ENCODE results near the gene MFRP.

The MFRP gene

DNA sequence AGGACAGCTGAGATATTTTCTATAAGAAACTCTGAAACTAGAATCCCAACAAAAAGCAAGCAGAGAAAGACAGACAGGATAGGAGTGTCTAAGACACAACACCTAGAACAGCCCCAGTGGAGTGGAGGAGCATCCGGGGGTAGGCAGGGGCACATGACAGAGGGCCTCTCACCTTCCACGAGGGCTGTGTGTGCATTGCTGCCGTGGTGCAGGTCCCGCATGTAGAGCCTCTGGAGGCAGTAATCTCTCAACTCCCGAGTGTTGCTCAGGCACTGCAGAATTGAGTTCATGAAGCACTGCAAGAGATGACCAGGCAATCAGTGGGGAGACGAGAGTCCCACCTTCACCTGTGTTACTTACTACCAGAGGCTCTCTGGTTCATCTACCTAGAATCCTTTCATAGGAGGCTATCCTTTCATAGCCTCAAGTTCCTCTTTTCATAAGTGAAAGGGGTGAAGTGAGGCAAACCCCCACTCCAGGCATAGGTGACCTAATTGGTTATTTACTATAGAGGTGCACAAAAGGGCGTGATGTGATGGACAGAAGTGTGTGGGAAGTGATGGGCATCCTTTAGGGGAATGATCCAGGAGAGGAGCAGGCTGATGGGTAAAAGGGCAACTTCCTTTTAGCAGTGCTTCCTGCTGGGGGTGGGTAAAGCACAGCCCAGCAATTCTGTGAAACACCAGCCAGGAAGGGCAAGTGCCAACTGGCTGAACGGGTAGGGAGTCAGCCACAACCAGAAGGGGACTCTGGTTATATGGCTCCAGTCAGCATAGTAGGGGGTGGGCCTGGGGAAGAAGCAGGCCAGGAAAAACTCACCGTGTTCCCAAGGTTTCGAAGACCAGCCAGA is 13.1 kb upstream of the MFRP start:
- DNase-seq (ENCODE audit: low read depth in 2 of 2): no peak

DNA sequence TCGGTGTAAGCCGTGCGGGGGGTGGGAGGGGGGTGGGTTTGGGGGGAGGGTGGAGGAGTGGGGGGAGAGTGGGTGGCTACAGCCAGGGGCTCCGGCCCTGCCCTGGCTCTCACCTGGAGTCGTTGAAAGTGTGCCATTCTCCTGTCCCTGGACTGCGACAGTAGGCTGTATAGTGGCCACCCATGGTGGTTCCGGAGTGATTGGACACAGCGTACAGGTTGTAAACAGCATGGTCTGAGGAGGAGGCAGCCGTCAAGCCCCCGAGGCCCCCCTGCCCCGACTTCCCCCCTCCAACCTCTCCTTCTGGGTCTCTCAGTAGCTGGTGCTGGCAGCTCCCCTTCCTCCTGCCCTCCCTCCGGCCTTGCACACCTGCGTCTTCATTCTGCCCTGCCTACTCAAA is 10.6 kb upstream of the MFRP start:
- no peak for DNase-seq (ENCODE audit: low read depth in 2 of 2)

DNA sequence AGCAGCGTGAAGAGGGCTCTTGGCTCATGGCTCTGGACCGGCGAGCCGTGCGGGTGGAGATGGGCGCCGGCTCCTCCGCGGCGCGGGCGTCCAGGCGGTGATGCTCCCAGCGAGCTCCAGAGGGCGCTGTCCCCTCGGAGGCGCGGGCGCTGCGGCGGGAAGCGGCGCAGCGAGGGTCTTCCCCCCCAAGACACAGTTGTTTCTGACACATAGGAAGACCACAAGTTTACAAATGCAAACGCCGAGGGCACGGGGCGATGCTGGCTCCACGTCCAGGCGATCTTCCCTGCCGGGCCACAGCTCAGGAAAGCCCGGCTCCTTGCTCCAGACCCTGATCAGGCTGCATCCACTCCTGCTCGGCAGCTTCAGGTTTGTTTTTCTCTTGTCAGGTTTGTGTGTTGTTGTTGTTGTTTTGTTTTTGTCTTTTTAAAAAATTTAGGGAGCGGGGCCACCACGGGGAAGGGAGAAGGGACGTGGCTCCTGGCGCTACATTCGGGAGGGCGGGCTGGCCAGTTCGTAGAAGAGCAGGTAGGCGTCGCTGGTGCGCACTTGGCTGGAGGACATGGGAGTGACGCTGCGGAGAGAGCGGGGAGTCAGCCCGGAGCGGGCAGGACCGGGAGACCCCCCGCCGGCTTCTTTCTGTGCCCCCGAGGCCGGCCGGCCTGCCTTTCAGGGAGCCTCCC is 10.0 kb upstream of the MFRP start:
- no peak for DNase-seq (ENCODE audit: low read depth in 2 of 2)

DNA sequence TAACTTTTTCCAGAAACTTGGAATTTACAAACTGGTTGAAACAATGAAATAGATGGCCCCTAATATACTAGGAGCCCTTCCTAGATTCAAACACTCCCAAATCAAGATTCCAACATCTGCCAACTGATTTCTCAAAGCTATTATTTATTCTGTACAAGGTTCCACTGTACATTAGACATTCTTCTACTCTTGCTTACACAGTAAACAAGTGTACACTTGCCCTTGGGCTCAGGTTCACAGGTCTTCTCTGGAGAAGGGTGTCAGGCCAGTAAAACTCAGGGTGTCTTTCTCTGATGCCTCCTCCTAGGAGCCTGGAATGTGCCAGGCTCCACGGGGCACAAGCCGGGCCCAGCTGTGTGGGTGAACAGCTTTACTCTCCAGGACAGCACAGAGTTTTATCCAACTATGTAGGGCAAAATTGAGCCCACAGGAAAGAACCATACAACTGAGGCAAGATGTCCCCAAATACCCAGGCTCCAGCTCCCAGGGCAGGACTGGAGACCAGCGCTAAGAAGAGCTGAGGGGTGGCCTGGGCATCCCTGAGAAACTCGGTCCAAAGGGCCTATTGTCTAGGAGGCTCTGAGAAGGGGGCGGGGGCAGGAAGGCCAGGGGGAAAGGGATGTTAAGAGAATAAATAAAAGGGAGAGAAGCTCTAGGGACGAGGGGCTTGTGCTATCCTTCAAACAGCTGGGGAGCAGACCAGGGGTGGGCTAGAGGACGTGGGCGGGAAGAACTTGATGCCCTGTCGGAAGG is 8.8 kb upstream of the MFRP start:
- no peak for DNase-seq (ENCODE audit: low read depth in 2 of 2)

DNA sequence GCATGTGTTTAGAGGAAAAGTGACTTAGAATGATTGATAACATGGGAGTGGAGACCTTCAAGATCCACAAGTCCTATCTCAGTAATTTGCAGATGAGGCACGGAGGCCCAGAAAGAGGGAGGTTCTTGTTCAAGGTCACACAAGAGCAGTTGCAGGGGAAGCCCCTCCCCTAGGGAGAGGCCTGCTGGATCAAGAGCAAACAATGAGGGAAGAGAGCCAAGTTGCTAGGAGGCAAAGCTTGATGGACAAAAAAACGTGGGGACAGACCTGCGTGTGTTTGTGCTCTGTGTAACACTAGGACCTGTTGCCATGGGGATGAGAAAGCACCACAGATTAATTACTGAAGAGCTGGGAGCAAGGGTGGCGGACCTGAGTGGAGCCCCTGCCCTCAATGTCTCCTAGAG is 6.4 kb upstream of the MFRP start:
- DNase-seq (ENCODE audit: low read depth in 2 of 2): no peak

DNA sequence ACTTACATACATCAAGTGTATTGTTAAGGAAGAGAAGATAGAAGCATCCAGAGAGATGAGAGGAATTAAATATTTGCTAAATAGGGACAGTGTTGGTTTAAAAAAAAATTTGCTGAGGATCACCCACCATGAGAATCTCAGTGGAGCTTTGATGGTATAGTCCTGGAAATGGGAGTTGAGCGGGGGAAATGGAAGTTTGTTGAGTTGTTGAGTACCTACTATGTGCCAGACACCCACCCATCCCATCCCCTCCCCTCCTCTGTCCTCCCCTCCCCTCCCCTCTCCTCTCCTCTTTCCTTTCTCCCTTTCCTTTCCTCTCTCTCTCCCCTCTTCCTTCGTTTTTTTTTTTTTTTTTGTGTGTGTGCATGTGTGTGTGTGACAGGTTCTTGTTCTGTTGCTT is 4.7 kb upstream of the MFRP start:
- no peak for DNase-seq (ENCODE audit: low read depth in 2 of 2)

DNA sequence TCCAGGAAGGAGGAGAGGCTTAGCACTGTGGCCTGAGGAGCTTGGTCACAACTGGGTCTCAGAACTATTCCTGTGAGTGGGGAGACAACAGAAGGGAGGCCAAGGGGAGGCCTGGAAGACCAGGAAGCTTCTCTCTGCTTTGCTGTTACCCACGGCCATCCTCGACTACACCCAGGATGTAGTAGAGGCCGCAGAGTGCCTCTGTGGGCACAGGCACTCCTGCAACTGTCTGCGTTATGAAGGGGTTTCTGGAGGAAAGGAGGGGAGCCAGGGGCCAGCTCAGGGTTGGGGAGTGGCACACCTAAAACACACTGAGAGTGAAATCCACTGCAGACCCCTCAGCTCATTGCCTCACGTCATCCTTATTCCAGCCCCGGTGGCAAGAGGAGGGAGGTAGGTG is 3.8 kb upstream of the MFRP start:
- no peak for DNase-seq (ENCODE audit: low read depth in 2 of 2)

DNA sequence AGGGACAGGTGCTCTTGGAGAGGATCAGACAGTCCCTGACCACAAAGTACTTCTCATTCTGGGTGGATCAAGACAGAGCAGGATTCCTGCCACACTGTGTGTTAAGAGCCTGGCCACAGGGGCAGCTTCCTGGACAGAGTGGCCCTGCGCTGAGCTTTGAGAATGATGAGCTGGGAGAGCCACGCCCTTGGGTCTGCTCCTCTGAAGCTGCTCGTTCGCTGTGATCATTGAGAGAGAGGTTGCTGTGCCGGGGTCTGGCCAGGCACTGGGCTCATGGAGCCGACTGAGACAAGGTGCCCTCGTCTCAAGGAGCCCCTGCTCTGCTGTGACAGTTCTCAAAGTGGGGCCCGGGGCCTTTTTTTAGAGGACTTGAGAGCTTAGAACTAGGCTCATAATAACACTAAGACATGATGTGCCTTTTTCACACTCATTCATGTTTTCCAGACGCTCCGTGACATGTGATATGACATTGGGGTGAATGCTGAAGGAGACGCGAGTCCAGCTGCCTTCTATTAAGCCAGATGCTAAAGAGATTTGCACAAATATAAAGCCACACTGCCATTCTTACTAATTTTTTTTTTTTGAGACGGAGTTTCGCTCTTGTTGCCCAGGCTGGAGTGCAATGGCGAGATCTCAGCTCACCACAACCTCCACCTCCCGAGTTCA is 1.6 kb upstream of the MFRP start:
- DNase-seq (ENCODE audit: low read depth in 2 of 2): no peak

DNA sequence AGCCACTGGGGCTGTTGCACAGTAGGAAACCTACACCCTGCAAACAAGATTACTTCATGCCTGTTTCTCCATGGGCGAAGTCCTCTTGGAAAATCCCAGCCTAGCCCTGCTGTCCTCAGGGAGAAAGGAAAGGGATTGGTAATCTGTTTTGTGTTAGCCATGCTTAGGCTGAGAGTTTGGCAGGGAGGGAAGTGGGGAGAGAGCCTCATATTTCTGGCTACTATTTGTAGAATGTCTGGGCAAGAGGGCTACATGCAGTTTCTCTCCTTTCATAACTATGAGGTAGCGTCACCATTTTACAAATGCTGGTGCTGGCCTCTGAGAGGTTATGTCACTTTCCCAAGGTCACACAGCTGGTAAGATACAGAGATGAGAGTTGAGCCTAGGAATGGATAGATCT is 737 bp upstream of the MFRP start:
- peak in 1 of 2 experiments; percentile 47 for DNase-seq (ENCODE audit: low read depth in 2 of 2)

DNA sequence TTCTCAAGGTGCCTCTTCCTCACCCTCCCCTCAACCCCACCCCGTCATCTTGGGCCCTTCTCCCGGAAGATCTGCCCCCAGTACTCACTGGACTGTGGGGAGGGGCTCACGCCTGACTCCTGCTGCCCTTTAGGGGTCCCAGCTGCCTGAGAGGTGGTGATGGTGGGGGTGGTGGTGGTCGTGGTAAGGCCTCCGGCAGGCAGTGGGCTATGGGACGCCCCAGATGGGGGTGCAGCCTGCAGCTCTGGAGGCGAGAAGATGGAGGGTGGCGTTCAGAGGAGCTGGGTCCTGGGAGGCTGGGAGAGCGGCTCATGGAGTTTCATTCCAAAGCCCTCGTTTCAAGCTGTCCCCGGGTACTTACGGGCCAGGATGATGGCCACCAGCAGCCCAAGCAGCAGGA is 820 bp downstream of the MFRP start:
- DNase-seq (ENCODE audit: low read depth in 2 of 2): no peak

DNA sequence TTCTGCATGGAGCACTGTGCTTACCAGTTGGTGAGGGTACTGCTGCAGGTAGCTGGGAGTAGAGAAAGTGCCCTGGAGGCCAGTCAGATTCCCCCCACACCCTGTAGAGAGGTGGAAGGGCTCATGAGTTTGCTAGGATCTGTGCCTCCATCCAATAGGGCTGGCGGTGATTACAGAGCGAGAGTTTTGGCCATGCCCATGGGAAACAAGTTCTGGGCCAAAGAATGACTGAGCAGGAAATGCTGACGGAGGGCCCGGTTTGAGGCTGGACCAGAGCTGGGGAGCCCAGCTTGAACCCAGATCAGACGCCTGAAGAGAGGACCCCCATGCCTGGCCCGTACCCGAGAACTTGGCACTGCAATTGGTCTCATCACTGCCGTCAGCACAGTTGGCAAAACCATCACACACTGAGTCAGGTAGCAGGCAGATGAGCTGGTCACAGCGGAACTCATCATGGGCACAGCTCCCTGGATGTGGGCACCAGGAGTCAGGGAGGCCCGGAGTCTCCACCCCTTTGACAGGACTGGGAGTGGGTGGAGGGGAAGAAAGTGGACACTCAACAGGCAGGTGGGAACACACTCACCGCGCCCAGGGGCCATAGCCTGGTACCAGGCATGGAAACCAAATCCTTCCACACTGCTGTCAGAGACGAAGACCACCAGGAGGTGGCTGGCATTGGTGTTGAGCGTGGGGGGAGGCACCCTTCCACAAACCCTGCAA is 2.1 kb downstream of the MFRP start:
- DNase-seq (ENCODE audit: low read depth in 2 of 2): no peak

DNA sequence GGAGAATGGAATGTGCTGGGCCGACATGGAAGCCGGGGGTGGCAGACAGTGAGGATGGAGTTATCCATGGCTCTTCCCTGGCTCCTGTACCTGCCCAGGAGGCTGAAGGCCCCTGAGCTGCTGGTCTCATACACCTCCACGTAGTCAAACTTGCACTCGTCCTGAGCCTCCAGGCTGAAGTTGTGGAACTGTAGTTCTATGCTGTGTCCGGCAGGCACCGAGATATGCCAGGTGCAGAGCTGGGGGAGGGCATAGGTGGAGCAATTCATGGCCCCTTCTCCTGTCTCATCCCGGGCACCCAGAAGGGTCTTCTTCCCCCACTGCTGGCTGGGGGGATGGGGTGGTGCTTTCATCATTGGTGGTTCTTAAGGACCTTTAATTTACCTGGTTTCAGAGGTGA is 2.8 kb downstream of the MFRP start:
- no peak for DNase-seq (ENCODE audit: low read depth in 2 of 2)

DNA sequence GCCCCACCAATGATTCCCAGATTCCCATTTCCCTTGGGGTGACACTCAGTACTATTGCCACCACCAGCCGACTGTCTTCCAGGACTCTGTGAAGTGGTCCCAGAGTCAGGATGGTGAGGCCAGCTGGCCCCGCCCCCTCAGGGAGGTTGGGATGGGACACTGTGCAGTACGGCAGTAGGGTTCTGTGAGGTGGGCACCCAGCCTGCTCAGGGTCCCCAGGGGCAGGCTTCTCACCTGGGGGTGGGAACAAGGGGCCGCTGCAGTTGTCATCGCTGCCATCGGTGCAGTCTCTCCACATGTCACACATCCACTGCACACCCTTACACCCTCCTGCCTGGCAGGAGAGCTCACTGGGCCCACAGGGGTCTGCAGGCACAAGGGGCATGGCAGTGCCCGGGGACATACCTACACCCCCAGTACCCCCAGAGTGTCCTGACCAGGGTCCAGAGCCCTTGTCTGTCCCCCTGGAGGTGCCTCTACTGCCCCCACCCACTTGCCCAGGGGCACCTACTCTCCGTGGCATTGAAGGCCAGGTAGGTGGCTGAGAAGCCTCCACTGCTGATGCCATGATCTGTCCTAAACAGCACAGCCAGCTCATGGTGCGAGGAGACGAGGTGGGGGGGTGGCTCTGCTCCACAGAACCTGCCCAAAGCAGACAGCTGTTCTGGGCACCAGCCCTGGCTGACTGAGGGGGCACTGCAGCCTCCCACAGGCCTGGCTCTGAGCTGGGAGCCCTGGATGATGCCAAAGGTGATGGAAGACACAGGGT is 4.0 kb downstream of the MFRP start:
- DNase-seq (ENCODE audit: low read depth in 2 of 2): no peak

DNA sequence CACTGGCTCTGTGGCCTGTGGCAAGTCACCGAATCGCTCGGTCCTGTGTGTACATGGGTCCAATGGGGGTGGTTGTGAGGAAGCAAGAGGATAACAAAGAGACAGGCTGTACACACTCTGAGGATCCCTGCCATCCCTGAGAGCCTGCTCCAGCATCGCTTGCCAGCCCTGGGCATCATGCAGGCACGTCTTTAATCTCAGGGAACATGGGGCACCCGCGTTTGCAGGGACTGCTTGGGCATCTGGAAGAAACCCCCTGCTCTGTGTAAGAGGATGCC is 4.5 kb downstream of the MFRP start:
- DNase-seq (ENCODE audit: low read depth in 2 of 2): no peak

DNA sequence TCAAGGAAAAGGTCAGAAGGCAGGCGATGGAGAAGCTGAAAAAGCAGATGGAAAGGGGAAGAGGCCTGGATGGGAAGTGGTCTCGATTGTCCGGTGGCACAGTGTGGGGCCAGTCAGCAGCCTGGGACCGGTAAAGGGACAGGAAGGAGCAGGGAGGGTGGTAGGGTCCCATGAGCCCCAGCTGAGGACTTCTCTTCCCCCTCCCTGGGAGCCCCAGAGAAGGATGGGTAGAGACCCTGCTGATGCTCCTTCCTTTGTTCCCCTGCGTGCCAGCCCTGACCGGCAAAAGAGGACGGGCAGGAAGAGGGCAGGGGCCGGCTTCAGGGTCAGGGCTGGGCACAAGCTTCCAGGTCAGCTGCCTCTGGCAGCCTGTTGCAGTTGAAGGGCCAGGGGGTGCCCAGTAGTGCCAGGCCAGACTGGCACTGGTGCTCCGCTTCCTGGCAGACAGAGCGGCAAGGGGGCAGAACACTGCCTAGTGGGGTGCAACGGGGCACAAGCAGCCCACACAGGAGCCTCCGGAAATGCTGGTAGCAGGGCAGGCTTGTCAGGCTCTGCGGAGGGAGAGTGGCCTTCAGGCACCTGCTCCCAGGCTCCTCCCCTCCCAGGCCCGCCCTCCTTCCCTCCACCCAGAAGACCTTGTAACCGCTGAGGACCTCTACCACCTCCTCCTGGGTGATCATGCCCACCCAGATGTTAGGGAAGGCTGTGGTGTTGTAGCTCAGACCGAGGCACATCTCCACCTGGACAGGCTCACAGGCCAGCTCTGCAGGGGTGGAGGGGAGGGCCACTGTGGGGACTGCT is 5.1 kb downstream of the MFRP start:
- DNase-seq (ENCODE audit: low read depth in 2 of 2): no peak

DNA sequence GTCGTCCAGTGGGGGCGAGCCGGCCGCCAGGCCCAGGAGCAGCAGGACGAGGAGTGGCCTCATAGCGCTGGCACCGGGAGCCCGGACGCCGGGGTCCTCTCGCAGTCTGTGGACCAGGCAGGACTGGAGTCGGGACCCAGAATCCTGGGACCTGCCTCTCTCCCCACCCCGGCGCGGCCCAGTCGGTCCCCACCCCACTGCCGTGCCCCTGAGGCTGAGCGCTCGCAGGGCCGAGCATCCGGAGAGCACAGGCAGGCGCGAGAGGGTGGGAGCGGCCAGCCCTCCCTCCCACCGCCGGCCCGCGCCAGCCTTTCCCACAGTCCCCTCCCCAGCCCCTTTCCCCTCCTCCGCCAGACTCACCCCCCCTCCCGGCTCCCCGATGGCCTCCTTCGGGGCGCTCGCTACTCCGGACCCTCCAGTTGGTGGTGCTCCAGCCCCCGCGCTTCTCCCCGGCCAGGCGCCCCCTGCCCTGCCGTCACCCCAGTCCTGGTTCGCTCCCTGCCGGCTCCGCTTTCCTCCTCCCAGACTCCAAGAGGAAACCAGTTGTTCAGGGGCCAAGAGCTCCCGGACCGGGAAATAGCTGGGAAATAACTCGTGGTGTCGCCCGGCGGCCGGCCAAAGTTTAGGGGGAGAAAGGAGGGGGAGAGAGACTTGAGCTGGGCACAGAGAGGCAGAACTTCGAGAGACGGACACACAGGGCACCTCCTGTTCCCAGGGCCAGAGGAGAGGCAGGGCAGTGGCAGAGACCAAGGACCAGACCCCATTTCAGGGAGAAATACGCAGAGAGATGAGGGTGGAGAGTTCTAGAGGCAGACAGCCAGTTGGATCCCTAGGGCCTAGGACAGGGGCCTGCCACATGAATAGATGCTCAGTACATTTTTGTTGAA is 5.9 kb downstream of the MFRP start, which contains the start of gene C1QTNF5:
Gene C1QTNF5 (minus strand): TSS at position 549 of the 887 bp plus-strand sequence. CDS start 486 bp downstream, at position 63.
- no peak for DNase-seq (ENCODE audit: low read depth in 2 of 2)

DNA sequence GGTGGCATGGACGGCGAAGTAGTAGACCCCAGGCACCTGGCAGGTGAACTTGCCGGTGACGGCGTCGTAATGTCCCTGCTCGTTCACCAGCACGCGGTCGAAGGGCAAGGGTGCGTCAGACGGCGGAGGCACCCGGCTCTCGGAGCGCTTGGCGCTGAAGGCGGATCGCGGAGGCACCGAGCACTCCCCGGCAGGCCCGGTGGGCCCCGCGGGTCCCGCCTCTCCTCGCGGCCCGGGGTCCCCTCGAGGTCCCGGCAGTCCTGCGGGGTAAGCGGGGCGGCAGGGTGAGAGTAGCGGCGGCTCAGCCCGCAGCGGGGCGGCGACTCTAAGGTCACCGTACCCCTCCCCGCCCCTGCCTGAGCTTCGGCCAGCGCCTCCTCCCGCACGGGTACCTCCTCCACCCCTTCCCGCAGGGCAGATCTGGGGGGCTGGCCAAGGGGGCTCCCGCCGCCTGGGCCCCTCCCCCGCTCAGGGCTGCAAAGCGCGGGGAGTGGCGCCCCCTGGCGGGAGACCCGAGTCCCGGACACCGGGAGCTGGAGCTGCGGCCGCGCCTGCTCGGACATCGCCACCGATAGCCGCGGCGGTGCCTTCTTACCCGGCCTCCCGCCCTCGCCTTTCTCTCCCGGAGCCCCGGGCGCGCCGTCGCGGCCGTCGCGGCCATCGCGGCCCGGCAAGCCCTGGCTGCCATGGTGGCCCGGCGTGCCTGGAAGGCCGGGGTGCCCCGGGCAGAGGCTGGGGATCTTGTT is 6.7 kb downstream of the MFRP start:
- no peak for DNase-seq (ENCODE audit: low read depth in 2 of 2)

DNA sequence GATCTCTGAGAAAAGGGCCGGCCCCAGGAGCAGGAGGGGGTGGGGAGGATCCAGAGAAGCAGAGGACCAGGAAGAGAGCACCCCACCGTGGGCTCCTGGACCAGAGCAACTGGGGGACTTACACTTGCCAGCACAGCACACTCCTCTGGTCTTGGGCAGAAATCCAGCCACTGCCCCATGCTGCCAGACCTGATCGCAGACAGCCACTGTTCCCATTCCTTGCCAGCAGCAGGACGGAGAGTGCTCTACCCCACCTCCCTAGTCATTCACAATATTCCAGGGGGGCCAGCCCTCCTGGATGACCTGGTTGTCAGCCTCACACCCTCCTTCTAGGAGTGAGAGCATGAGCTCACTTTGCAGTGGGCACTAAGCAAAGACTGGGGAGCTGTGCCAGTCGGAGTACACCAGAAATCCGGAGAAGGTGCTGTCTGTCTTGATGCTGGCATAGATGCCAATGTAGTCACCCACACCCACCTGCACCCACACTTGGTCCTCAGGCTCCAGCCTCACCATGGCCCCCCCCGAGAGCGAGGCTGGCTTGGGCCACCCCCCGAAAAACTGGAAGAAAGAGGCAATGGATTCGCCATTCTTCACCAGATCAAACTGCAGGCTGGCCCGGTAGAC is 7.4 kb downstream of the MFRP start:
- no peak for DNase-seq (ENCODE audit: low read depth in 2 of 2)

All from fibroblast of skin of left quadriceps (primary cell).